GM12801 (cell line): ENCODE measurements around the gene RYR2.

Experiments
- TF ChIP-seq, protein P1 (sequence below): IDR thresholded peaks from one replicate; pipeline ENCODE4 v1.5.1; 2011; ENCODE audit warnings: control low read depth; ENCODE audit not compliant: insufficient read length; ENCODE audit errors: extremely low read depth

Gene RYR2

DNA sequence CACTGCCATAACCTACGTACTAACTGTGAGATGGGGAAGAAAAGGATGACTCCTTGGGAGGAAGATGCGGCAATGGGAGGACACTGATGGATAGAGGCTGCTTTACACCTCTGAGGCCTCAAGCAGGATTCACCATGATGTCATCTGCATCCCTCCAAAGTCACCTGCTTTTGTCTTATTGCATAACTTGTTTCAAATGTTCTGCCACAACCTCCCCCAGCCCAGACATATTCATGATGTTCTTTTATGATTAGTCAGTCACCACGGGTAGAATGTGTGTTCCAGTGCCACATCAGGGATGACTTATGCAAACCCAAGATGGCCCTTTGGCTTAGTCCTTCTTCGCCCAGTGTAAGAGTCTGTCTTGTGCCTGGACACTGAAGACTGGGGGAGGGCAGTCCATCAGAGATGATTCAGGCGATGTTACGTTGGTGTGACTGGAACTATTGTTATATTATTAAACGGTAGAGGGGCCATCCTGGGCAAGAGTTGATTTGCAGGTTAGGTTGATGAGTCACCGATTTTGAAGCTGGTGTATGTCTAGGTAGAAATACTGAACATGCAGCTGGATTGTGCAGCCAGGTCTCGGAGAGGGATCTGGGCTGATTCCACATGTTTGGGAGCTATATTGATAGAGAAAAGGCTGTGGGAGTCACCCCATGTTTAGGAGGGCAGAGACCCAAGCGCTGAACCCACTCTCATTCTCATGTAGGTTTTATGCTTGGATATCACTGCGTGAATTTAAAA, 32.6 kb downstream of the RYR2 start:
- TF ChIP-seq, protein P1, sequence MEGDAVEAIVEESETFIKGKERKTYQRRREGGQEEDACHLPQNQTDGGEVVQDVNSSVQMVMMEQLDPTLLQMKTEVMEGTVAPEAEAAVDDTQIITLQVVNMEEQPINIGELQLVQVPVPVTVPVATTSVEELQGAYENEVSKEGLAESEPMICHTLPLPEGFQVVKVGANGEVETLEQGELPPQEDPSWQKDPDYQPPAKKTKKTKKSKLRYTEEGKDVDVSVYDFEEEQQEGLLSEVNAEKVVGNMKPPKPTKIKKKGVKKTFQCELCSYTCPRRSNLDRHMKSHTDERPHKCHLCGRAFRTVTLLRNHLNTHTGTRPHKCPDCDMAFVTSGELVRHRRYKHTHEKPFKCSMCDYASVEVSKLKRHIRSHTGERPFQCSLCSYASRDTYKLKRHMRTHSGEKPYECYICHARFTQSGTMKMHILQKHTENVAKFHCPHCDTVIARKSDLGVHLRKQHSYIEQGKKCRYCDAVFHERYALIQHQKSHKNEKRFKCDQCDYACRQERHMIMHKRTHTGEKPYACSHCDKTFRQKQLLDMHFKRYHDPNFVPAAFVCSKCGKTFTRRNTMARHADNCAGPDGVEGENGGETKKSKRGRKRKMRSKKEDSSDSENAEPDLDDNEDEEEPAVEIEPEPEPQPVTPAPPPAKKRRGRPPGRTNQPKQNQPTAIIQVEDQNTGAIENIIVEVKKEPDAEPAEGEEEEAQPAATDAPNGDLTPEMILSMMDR: no peak

DNA sequence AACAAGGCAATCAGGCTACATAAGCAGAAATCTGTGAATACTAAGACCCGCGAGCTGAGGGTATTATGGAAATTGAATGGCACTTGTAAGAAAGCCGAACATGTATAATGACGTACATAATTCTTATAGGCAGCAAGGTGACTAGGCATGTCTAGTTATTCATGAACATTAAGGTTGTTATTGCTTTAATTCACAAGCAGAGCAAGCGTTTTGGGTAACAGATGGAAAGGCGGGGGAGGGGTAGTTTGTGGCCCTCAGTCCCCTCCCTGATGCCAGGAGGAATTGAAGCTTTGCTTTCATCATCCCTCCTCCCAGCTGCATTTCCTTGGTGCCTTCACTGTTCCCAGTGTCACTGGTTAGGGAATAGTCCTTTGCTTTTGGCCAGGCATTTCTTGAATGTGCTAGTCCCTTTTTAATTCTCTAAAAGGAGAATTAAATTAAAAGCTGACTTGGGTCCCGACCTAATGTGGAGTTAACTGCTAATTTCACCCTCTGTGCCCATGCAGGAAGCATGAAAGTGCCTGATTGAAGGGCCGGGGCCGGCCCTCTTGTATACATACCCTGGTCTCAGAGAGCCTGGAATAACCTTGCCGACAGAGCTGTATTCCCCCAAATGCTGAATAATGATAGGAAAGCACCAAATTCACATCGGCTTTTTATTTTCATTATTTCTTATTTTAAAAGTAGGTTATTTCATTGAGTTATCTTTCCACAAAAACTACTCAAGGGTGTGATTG, 42.5 kb downstream of the RYR2 start:
- TF ChIP-seq, protein P1: no peak

DNA sequence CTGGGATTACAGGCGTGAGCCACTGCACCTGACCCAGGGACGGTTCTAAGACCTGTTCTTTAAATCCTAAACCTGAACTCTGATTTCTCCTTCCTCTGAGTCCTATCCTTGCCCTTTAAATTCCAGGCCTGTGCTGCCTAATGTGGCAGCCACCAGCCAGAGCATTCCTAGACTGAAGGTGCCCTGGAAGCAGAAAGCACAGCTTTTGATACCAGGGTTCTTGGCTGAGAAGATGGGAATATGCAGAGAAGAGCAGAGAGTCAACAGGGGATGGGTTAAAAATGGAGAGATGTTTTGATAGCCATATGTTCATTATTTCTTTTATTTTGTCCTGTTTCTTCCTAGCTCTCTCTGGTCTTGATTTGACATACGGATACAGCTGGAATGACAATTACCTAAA, 49.7 kb downstream of the RYR2 start:
- TF ChIP-seq, protein P1: no peak

DNA sequence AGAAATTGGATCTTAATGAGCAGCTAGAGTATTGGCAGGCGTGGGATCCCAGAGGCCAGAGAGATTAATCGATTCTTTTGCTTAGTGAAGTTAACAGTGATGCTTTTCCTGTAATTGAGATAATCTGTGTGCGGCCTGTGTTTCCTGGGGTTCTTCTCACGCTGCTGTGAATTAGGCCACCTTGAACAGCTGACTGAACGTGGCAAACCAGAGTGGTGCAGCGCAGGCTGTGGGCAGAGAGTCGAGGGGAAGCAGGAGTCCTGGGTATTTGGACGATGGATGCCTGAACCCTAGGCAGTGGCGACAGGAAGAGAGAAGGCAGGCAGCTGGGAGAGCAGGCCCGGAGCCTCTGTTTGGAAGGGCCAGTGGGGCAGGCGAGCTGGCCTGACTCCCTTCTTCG, 51.7 kb downstream of the RYR2 start:
- TF ChIP-seq, protein P1: no peak

DNA sequence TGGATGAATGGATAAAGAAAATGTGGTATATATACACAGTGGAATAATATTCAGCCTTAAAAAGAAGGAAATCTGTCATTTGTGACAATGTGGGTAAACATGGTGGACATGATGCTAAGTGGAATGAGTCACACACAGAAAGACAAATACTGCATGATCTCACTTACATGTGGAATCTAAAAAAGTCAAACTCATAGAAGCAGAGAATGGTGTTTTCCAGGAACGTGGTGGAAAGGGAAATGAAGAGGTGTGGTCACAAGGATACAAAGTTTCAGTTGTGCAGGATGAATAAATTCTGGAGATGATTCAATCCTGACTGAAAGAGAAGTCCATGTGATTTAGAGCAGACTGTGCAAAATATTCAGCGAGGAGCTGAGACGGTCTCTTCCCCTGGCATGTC, 56.6 kb downstream of the RYR2 start:
- TF ChIP-seq, protein P1: no peak

DNA sequence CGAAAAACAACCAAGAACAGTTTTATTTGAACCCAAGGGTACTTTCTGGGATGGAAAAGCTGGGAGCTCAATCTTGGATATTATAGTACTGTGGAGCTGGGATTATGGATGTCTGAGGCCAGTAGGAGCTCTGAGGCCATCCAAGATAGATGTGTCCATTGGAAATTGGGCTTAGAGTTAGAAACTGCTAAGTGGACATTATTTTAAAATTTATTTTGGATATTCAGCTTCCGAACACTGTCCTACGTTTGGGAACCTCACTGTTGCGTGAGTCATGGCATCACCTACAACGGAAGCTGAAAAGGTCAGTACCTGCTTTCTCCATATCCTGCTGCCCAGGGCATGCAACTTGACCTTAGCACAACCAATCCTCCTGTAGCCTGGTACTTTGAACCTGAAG, 61.0 kb downstream of the RYR2 start:
- TF ChIP-seq, protein P1: no peak

DNA sequence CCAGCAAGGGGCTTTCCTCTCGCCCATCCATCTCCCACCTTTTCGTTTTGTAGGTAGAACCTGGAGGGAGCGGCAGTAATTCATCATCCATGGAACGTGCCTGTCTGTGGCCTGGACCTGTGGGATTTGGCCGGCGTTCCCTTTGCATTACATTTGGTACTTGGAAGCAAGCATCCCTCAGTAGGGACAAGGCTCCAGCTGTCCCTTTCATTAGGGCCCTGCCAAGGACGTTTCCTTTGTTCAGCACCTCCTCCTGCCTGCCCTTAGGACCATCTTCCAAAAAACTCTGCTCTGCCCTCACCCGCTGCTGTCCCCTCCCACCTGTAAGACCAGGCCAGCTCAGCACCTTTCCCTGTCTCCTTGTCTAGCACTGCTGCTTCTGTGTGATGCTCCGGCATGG, 62.1 kb downstream of the RYR2 start:
- TF ChIP-seq, protein P1: no peak
